ENCODE measurements around the gene NGF.

- TF ChIP-seq CTCF (IDR thresholded peaks at IDR 0.05) (no peak), POLR2A (IDR thresholded peaks at IDR 0.05) (no peak)
Observed at GRCh38 chr1:115337276-115337632, 795 bp downstream of the NGF start.

All from stomach (tissue), 4 donors.